HEK293T (cell line): ENCODE measurements around the gene SYT5.

Experiments
- CTCF ChIA-PET: fragments of 350-600 bp; formaldehyde crosslinking; extraction: SDS; loops from one replicate; lab custom pipeline; 2021; ENCODE audit warnings: antibody characterized with exemption, inconsistent platforms; lab: Yijun Ruan, JAX
- POLR2A ChIA-PET: fragments of 350-600 bp; formaldehyde crosslinking; extraction: SDS; loops from one replicate; lab custom pipeline; 2020; ENCODE audit warnings: antibody characterized with exemption, inconsistent platforms; lab: Yijun Ruan, JAX
- DNase-seq: peaks from one replicate; pipeline ENCODE4 v3.0.0; 2012; ENCODE audit warnings: mixed read lengths; ENCODE audit errors: extremely low spot score
- ARNT ChIP-seq: fragments of 450-650 bp; IDR thresholded peaks from 2 replicates; pipeline ENCODE4 v1.6.1; 2017; ENCODE audit warnings: mild to moderate bottlenecking
- BHLHE40 ChIP-seq: fragments of 450-650 bp; IDR thresholded peaks from 2 replicates; pipeline ENCODE4 v1.6.1; 2016; ENCODE audit warnings: mild to moderate bottlenecking, moderate library complexity, borderline replicate concordance
- CTBP1 ChIP-seq: fragments of 450-650 bp; IDR thresholded peaks from 2 replicates; pipeline ENCODE4 v1.6.1; 2016; ENCODE audit warnings: borderline replicate concordance
- ELF4 ChIP-seq: fragments of 450-650 bp; IDR thresholded peaks from 2 replicates; pipeline ENCODE4 v1.6.1; 2017; ENCODE audit warnings: antibody characterized with exemption
- FOXA1 ChIP-seq: fragments of 450-650 bp; IDR thresholded peaks from 2 replicates; pipeline ENCODE4 v1.6.1; 2016; ENCODE audit warnings: mild to moderate bottlenecking
- FOXK2 ChIP-seq: fragments of 450-650 bp; IDR thresholded peaks from 2 replicates; pipeline ENCODE4 v1.6.1; 2016; ENCODE audit warnings: mild to moderate bottlenecking
- FOXM1 ChIP-seq: fragments of 450-650 bp; IDR thresholded peaks from 2 replicates; pipeline ENCODE4 v1.6.1; 2017; ENCODE audit warnings: mild to moderate bottlenecking, borderline replicate concordance
- HDGF ChIP-seq: fragments of 450-650 bp; IDR thresholded peaks from 2 replicates; pipeline ENCODE4 v1.6.1; 2017; ENCODE audit warnings: antibody characterized with exemption, borderline replicate concordance
- L3MBTL2 ChIP-seq: fragments of 450-650 bp; conservative IDR thresholded peaks from 2 replicates; pipeline ENCODE4 v1.6.1; 2016; ENCODE audit warnings: mild to moderate bottlenecking
- LEF1 ChIP-seq: fragments of 450-650 bp; IDR thresholded peaks from 2 replicates; pipeline ENCODE4 v1.6.1; 2017; ENCODE audit warnings: mild to moderate bottlenecking, borderline replicate concordance
- NFRKB ChIP-seq: fragments of 450-650 bp; IDR thresholded peaks from 2 replicates; pipeline ENCODE4 v1.6.1; 2016; ENCODE audit warnings: mild to moderate bottlenecking, moderate library complexity
- PKNOX1 ChIP-seq: fragments of 450-650 bp; IDR thresholded peaks from 2 replicates; pipeline ENCODE4 v1.6.1; 2016
- SP1 ChIP-seq: fragments of 450-650 bp; IDR thresholded peaks from 2 replicates; pipeline ENCODE4 v1.6.1; 2017
- SUZ12 ChIP-seq: fragments of 450-650 bp; IDR thresholded peaks from 2 replicates; pipeline ENCODE4 v1.6.1; 2016; ENCODE audit warnings: mild to moderate bottlenecking
- TARDBP ChIP-seq: fragments of 450-650 bp; IDR thresholded peaks from 2 replicates; pipeline ENCODE4 v1.6.1; 2016
- ZNF384 ChIP-seq: fragments of 450-650 bp; IDR thresholded peaks from 2 replicates; pipeline ENCODE4 v1.6.1; 2016

SYT5 gene

GRCh38 chr19:55147545-55148251, 32.4 kb downstream of the SYT5 start:
- POLR2A ChIA-PET: interaction anchor here (1.3 to 1.7 kb wide), 4 partner anchors 12 to 260 kb away, joined by 3 to 12 read pairs (median 4); partner anchors contain the start of genes DNAAF3 and UBE2S
- CTCF ChIA-PET: interaction anchor here (1.0 kb wide), 2 partner anchors 12 to 13 kb away, joined by 3 to 5 read pairs; no protein-coding TSS in a partner anchor
- DNase-seq: no peak
- no peak for TF ChIP-seq LEF1
- TF ChIP-seq HDGF: no peak
- no peak for TF ChIP-seq SP1
- TF ChIP-seq CTBP1: no peak
- TF ChIP-seq FOXM1: no peak

- POLR2A ChIA-PET: interaction anchor here (0.6 to 1.7 kb wide), 11 partner anchors 9 to 507 kb away, joined by 3 to 12 read pairs (median 4); partner anchors contain the start of genes DNAAF3, PPP1R12C, RDH13 and UBE2S
- TF ChIP-seq FOXM1: no peak
- TF ChIP-seq L3MBTL2: peak; percentile 41
- peak; percentile 69 for DNase-seq
- CTCF ChIA-PET: interaction anchor here (0.7 to 1.7 kb wide), 7 partner anchors 11 to 355 kb away, joined by 3 to 6 read pairs (median 3); partner anchors contain the start of genes DNAAF3, PPP6R1 and RDH13
Observed at GRCh38 chr19:55146705-55147273, 33.3 kb downstream of the SYT5 start.

- ChIA-PET POLR2A (interaction anchor here (0.6 to 1.7 kb wide), 12 partner anchors 10 to 508 kb away, joined by 3 to 12 read pairs (median 4); partner anchors contain the start of genes DNAAF3, PPP1R12C, RDH13 and UBE2S), CTCF (interaction anchor here (0.7 to 1.7 kb wide), 6 partner anchors 11 to 355 kb away, joined by 3 to 6 read pairs (median 3); partner anchors contain the start of genes DNAAF3, PPP6R1 and RDH13)
- peak; percentile 75 for DNase-seq
- peak; percentile 36; the same call in 1 of the 2 replicates for TF ChIP-seq FOXM1
- no peak for TF ChIP-seq SP1
Observed at GRCh38 chr19:55146078-55146704, 33.9 kb downstream of the SYT5 start.

- DNase-seq: no peak
- TF ChIP-seq FOXM1 (no peak), HDGF (no peak), ZNF384 (no peak), BHLHE40 (no peak), NFRKB (no peak), ARNT (no peak), TARDBP (no peak), FOXK2 (no peak), LEF1 (no peak), FOXA1 (no peak), SP1 (no peak), CTBP1 (no peak), L3MBTL2 (no peak)
- CTCF ChIA-PET: no interaction called here
- POLR2A ChIA-PET: interaction anchor here (0.9 kb wide), 1 partner anchor 51 kb away, joined by 3 read pairs; no protein-coding TSS in a partner anchor
Observed at GRCh38 chr19:55145232-55145631, 34.9 kb downstream of the SYT5 start.

- no peak for TF ChIP-seq NFRKB
- no peak for TF ChIP-seq PKNOX1
- no peak for TF ChIP-seq ZNF384
- no peak for TF ChIP-seq SP1
- TF ChIP-seq L3MBTL2: no peak
- no peak for TF ChIP-seq FOXM1
- TF ChIP-seq HDGF: no peak
- no peak for TF ChIP-seq TARDBP
- no peak for TF ChIP-seq SUZ12
- no peak for TF ChIP-seq ARNT
- no peak for TF ChIP-seq BHLHE40
- no peak for TF ChIP-seq ELF4
- TF ChIP-seq LEF1: no peak
- no peak for TF ChIP-seq CTBP1
- TF ChIP-seq FOXA1: no peak
- no peak for TF ChIP-seq FOXK2
- CTCF ChIA-PET: interaction anchor here (0.6 to 2.5 kb wide), 7 partner anchors 13 to 490 kb away, joined by 3 to 15 read pairs (median 4); partner anchors contain the start of gene DNAAF3
- POLR2A ChIA-PET: interaction anchor here (0.5 to 1.3 kb wide), 2 partner anchors 197 to 325 kb away, joined by 3 to 4 read pairs; no protein-coding TSS in a partner anchor
- no peak for DNase-seq
Observed at GRCh38 chr19:55141696-55142095, 38.4 kb downstream of the SYT5 start.

- POLR2A ChIA-PET: no interaction called here
- TF ChIP-seq ZNF384 (no peak), FOXA1 (no peak), NFRKB (no peak)
- DNase-seq: no peak
- CTCF ChIA-PET: no interaction called here
Observed at GRCh38 chr19:55137915-55138314, 42.2 kb downstream of the SYT5 start.
